Measurements from ENCODE around the gene CLTB. TPM values are rescaled to one million over a fixed set of nuclear protein-coding genes. Genes with fewer than 3 reads are reported as not detected.
A peak's percentile ranks its signal among the peaks of the same experiment; 100 is the strongest.

The CLTB gene
- total and polyA plus RNA-seq, 2 experiments from 2014 or later: 26.8 to 34.0 TPM

DNA sequence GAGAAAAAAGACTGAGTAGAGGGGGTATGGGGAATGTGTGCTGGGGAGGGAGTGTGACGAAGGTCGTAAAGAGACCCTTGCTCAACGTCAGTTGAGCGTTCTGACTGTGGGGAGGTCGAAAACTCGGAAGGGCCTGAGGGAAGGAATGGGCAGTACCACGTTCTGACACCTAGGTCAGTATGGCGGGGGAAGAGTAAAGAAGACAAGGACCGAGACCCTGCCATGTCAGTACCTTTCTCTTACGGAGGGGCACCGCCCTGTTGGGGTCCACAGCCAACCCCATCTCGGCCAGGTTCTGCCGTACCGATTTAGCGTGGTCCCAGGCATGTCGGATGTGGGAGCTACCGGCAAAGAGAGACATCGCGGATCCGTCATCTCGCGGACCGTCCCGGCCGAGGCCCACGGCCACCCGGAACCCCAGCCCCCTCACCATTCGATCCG, 28.3 kb downstream of the CLTB start:
- Histone ChIP-seq H3K4me2 (peak overlapping the region; percentile 96), H3K27ac (ENCODE audit: low read depth) (no peak overlapping the region), H3K79me2 (replicated peaks; ENCODE audit: insufficient read depth) (peaks cover 33% of the 10 kb centered on the region), H3K27me3 (ENCODE audit: insufficient read depth) (no peaks in the 10 kb centered on the region), H3K36me3 (ENCODE audit: insufficient read depth) (peaks cover 21% of the 10 kb centered on the region), H3F3A (replicated peaks; ENCODE audit: low read depth) (peaks cover 18% of the 10 kb centered on the region; the same call in 1 of the 2 replicates), H4K20me1 (replicated peaks; ENCODE audit: insufficient read depth) (peaks cover 18% of the 10 kb centered on the region), H3K4me3 (peak overlapping the region; percentile 67), H3K9me2 (ENCODE audit: insufficient read depth) (no peaks in the 10 kb centered on the region), H3K4me1 (ENCODE audit: insufficient read depth) (peaks cover 9% of the 10 kb centered on the region; the same call in 1 of the 2 replicates), H2AFZ (no peak overlapping the region)
- peak; percentile 25 for ATAC-seq
- peaks cover 17% of the 10 kb centered on the region for H3K27me3 Mint-ChIP-seq (ENCODE audit: insufficient read depth, low read depth, poor library complexity)
- H3K4me3 Mint-ChIP-seq: peak overlapping the region; percentile 99
- DNase-seq (ENCODE audit: low spot score): peak; percentile 69
- peak overlapping the region; percentile 100 for H3K27ac Mint-ChIP-seq
- H3K36me3 Mint-ChIP-seq (ENCODE audit: low read depth): peaks cover 64% of the 10 kb centered on the region
- no peak for TF ChIP-seq JUNB (IDR thresholded peaks at IDR 0.05; ENCODE audit: unreplicated experiment)
- TF ChIP-seq STAT1 (IDR thresholded peaks at IDR 0.05; ENCODE audit: unreplicated experiment): no peak
- peak; percentile 68 for TF ChIP-seq CREB1 (CRISPR knock-in tag; IDR thresholded peaks at IDR 0.05; ENCODE audit: low read depth)
- no peaks in the 10 kb centered on the region; the same call in 2 of the 3 replicates for H3K9me3 Mint-ChIP-seq
- peaks cover 16% of the 10 kb centered on the region for H3K4me1 Mint-ChIP-seq

DNA sequence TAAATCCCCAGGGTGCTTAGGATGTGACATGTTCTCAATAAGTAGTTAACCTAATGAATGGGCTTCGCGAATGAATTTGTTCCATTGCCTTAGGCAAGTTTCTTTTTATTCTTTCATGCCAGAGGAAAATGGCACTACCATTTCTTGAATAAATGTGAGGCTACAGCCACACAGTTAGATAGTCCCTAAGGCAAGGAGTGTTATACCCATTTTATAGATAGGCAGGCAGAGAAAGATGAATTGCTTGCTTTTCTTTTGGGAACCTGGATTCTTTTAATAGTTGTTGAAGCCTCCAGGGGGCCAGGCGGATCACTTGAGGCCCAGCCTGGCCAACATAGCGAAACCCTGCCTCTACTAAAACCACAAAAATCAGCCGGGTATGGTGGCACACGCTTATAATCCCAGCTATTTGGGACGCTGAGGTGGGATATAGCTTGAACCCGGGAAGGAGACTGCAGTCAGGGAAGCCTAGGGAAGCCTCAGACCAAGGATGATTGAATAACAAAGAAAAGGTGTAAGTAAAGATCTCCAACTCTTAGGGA, 28.9 kb downstream of the CLTB start:
- H3K4me1 Mint-ChIP-seq: peaks cover 16% of the 10 kb centered on the region
- H3K4me3 ChIP-seq: peak overlapping the region; percentile 67
- no peaks in the 10 kb centered on the region; the same call in 2 of the 3 replicates for H3K9me3 Mint-ChIP-seq
- peaks cover 68% of the 10 kb centered on the region for H3K36me3 Mint-ChIP-seq (ENCODE audit: low read depth)
- H2AFZ ChIP-seq: no peak overlapping the region
- ATAC-seq (no peak), DNase-seq (ENCODE audit: low spot score) (no peak)
- H3K4me1 ChIP-seq (ENCODE audit: insufficient read depth): peaks cover 9% of the 10 kb centered on the region; the same call in 1 of the 2 replicates
- peak overlapping the region; percentile 100 for H3K27ac Mint-ChIP-seq
- peaks cover 21% of the 10 kb centered on the region for H4K20me1 ChIP-seq (replicated peaks; ENCODE audit: insufficient read depth)
- H3K27me3 ChIP-seq (ENCODE audit: insufficient read depth): no peaks in the 10 kb centered on the region
- no peak overlapping the region for H3K27ac ChIP-seq (ENCODE audit: low read depth)
- H3F3A ChIP-seq (replicated peaks; ENCODE audit: low read depth): peaks cover 18% of the 10 kb centered on the region; the same call in 1 of the 2 replicates
- H3K36me3 ChIP-seq (ENCODE audit: insufficient read depth): peaks cover 27% of the 10 kb centered on the region
- H3K4me3 Mint-ChIP-seq: peak overlapping the region; percentile 99
- H3K27me3 Mint-ChIP-seq (ENCODE audit: insufficient read depth, low read depth, poor library complexity): peaks cover 17% of the 10 kb centered on the region
- H3K4me2 ChIP-seq: peak overlapping the region; percentile 96
- peaks cover 33% of the 10 kb centered on the region for H3K79me2 ChIP-seq (replicated peaks; ENCODE audit: insufficient read depth)
- no peaks in the 10 kb centered on the region for H3K9me2 ChIP-seq (ENCODE audit: insufficient read depth)
- TF ChIP-seq, protein P1, sequence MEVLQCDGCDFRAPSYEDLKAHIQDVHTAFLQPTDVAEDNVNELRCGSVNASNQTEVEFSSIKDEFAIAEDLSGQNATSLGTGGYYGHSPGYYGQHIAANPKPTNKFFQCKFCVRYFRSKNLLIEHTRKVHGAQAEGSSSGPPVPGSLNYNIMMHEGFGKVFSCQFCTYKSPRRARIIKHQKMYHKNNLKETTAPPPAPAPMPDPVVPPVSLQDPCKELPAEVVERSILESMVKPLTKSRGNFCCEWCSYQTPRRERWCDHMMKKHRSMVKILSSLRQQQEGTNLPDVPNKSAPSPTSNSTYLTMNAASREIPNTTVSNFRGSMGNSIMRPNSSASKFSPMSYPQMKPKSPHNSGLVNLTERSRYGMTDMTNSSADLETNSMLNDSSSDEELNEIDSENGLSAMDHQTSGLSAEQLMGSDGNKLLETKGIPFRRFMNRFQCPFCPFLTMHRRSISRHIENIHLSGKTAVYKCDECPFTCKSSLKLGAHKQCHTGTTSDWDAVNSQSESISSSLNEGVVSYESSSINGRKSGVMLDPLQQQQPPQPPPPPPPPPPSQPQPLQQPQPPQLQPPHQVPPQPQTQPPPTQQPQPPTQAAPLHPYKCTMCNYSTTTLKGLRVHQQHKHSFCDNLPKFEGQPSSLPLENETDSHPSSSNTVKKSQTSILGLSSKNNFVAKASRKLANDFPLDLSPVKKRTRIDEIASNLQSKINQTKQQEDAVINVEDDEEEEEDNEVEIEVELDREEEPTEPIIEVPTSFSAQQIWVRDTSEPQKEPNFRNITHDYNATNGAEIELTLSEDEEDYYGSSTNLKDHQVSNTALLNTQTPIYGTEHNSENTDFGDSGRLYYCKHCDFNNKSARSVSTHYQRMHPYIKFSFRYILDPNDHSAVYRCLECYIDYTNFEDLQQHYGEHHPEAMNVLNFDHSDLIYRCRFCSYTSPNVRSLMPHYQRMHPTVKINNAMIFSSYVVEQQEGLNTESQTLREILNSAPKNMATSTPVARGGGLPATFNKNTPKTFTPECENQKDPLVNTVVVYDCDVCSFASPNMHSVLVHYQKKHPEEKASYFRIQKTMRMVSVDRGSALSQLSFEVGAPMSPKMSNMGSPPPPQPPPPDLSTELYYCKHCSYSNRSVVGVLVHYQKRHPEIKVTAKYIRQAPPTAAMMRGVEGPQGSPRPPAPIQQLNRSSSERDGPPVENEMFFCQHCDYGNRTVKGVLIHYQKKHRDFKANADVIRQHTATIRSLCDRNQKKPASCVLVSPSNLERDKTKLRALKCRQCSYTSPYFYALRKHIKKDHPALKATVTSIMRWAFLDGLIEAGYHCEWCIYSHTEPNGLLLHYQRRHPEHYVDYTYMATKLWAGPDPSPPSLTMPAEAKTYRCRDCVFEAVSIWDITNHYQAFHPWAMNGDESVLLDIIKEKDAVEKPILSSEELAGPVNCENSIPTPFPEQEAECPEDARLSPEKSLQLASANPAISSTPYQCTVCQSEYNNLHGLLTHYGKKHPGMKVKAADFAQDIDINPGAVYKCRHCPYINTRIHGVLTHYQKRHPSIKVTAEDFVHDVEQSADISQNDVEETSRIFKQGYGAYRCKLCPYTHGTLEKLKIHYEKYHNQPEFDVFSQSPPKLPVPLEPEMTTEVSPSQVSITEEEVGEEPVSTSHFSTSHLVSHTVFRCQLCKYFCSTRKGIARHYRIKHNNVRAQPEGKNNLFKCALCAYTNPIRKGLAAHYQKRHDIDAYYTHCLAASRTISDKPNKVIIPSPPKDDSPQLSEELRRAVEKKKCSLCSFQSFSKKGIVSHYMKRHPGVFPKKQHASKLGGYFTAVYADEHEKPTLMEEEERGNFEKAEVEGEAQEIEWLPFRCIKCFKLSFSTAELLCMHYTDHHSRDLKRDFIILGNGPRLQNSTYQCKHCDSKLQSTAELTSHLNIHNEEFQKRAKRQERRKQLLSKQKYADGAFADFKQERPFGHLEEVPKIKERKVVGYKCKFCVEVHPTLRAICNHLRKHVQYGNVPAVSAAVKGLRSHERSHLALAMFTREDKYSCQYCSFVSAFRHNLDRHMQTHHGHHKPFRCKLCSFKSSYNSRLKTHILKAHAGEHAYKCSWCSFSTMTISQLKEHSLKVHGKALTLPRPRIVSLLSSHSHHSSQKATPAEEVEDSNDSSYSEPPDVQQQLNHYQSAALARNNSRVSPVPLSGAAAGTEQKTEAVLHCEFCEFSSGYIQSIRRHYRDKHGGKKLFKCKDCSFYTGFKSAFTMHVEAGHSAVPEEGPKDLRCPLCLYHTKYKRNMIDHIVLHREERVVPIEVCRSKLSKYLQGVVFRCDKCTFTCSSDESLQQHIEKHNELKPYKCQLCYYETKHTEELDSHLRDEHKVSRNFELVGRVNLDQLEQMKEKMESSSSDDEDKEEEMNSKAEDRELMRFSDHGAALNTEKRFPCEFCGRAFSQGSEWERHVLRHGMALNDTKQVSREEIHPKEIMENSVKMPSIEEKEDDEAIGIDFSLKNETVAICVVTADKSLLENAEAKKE (CRISPR knock-in tag; IDR thresholded peaks at IDR 0.05): no peak
- no peak for TF ChIP-seq NANOG (IDR thresholded peaks at IDR 0.05; ENCODE audit: borderline replicate concordance)
- no peak for TF ChIP-seq JUNB (IDR thresholded peaks at IDR 0.05; ENCODE audit: unreplicated experiment)
- TF ChIP-seq EZH2phosphoT487 (IDR thresholded peaks at IDR 0.05; ENCODE audit: unreplicated experiment): no peak
- no peak for TF ChIP-seq ZNF114 (CRISPR knock-in tag; IDR thresholded peaks at IDR 0.05)
- TF ChIP-seq, protein P2, sequence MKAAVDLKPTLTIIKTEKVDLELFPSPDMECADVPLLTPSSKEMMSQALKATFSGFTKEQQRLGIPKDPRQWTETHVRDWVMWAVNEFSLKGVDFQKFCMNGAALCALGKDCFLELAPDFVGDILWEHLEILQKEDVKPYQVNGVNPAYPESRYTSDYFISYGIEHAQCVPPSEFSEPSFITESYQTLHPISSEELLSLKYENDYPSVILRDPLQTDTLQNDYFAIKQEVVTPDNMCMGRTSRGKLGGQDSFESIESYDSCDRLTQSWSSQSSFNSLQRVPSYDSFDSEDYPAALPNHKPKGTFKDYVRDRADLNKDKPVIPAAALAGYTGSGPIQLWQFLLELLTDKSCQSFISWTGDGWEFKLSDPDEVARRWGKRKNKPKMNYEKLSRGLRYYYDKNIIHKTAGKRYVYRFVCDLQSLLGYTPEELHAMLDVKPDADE (IDR thresholded peaks at IDR 0.05): no peak
- TF ChIP-seq, protein P3, sequence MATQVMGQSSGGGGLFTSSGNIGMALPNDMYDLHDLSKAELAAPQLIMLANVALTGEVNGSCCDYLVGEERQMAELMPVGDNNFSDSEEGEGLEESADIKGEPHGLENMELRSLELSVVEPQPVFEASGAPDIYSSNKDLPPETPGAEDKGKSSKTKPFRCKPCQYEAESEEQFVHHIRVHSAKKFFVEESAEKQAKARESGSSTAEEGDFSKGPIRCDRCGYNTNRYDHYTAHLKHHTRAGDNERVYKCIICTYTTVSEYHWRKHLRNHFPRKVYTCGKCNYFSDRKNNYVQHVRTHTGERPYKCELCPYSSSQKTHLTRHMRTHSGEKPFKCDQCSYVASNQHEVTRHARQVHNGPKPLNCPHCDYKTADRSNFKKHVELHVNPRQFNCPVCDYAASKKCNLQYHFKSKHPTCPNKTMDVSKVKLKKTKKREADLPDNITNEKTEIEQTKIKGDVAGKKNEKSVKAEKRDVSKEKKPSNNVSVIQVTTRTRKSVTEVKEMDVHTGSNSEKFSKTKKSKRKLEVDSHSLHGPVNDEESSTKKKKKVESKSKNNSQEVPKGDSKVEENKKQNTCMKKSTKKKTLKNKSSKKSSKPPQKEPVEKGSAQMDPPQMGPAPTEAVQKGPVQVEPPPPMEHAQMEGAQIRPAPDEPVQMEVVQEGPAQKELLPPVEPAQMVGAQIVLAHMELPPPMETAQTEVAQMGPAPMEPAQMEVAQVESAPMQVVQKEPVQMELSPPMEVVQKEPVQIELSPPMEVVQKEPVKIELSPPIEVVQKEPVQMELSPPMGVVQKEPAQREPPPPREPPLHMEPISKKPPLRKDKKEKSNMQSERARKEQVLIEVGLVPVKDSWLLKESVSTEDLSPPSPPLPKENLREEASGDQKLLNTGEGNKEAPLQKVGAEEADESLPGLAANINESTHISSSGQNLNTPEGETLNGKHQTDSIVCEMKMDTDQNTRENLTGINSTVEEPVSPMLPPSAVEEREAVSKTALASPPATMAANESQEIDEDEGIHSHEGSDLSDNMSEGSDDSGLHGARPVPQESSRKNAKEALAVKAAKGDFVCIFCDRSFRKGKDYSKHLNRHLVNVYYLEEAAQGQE (IDR thresholded peaks at IDR 0.05; ENCODE audit: unreplicated experiment): no peak
- TF ChIP-seq POLR2AphosphoS5 (IDR thresholded peaks at IDR 0.05; ENCODE audit: low read depth): no peak
- TF ChIP-seq CREB1 (CRISPR knock-in tag; IDR thresholded peaks at IDR 0.05; ENCODE audit: low read depth): no peak
- no peak for TF ChIP-seq ZNF331 (CRISPR knock-in tag; IDR thresholded peaks at IDR 0.05; ENCODE audit: low read depth)
